Chondrocyte (in vitro differentiated cells): ENCODE results near the gene SLC38A1. TPM values are rescaled to one million over a fixed set of nuclear protein-coding genes. Genes with fewer than 3 reads are reported as not detected.

ENCODE experiments used
- DNase-seq: peaks from one replicate; pipeline ENCODE4 v3.0.0; 2021; ENCODE audit warnings: mixed read lengths, low spot score
- H3K27ac Mint-ChIP-seq: one replicate; pipeline ENCODE4 v1.8.0; 2021; ENCODE audit warnings: mild to moderate bottlenecking, moderate library complexity, mixed read lengths; ENCODE audit not compliant: unreplicated experiment
- H3K27me3 Mint-ChIP-seq: 2 replicates; pipeline ENCODE4 v1.8.0; 2021; ENCODE audit warnings: low read depth, mixed read lengths
- H3K36me3 Mint-ChIP-seq: 2 replicates; pipeline ENCODE4 v1.8.0; 2021; ENCODE audit warnings: low read depth, mixed read lengths
- H3K4me1 Mint-ChIP-seq: 2 replicates; pipeline ENCODE4 v1.8.0; 2021; ENCODE audit warnings: low read depth, mild to moderate bottlenecking, mixed read lengths
- H3K4me3 Mint-ChIP-seq: one replicate; pipeline ENCODE4 v1.8.0; 2021; ENCODE audit warnings: mild to moderate bottlenecking, moderate library complexity, mixed read lengths; ENCODE audit not compliant: unreplicated experiment
- H3K9me3 Mint-ChIP-seq: 2 replicates; pipeline ENCODE4 v1.8.0; 2021; ENCODE audit warnings: low read depth, mixed read lengths
- CTCF ChIP-seq: fragments of 200-600 bp; sonication (generic); IDR thresholded peaks from 2 replicates; pipeline ENCODE4 v1.5.0; 2021; ENCODE audit warnings: antibody characterized with exemption, mild to moderate bottlenecking, moderate library complexity
- total RNA-seq: library from RNA; stranded (reverse); gene quantifications from 3 replicates; pipeline ENCODE4 v1.2.1, GENCODE V29; 2021

Gene SLC38A1
- total RNA-seq, 1 donor from 2014 or later: 185 TPM

DNA sequence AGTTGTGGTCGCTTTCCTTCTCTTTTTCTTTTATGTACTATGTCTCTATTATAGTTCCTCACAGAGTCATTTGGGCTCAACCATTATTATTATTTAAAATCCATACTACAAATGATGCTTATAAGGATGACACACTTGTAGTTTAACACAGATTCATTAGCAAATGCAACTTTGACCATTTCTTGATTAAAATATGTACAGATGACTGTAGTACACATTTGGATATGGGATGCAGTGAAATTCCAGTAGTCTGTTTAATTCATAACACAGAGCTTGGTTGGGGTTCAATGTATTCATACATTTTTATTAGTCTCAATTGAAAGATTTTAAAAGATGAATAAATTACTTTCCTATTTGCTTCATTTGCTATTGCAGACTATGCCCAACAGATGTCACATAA lies 30.0 kb downstream of the SLC38A1 start:
- no peak for TF ChIP-seq CTCF
- Mint-ChIP-seq H3K27me3 (no peaks in the 10 kb centered on the region), H3K4me1 (peaks cover 29% of the 10 kb centered on the region), H3K36me3 (peaks cover 22% of the 10 kb centered on the region), H3K9me3 (peaks cover 1% of the 10 kb centered on the region), H3K27ac (no peak overlapping the region), H3K4me3 (no peak overlapping the region)
- DNase-seq: no peak

- no peak for DNase-seq
- Mint-ChIP-seq H3K27me3 (no peaks in the 10 kb centered on the region), H3K36me3 (peaks cover 20% of the 10 kb centered on the region), H3K27ac (no peak overlapping the region), H3K9me3 (no peaks in the 10 kb centered on the region), H3K4me1 (peaks cover 32% of the 10 kb centered on the region), H3K4me3 (no peak overlapping the region)
- TF ChIP-seq CTCF: no peak
Measured at GRCh38 chr12:46237371-46238045, 31.3 kb downstream of the SLC38A1 start.

- no peak for DNase-seq
- no peak for TF ChIP-seq CTCF
- H3K27me3 Mint-ChIP-seq: no peaks in the 10 kb centered on the region
- H3K4me3 Mint-ChIP-seq: no peak overlapping the region
- peaks cover 43% of the 10 kb centered on the region for H3K4me1 Mint-ChIP-seq
- no peak overlapping the region for H3K27ac Mint-ChIP-seq
- H3K36me3 Mint-ChIP-seq: peaks cover 14% of the 10 kb centered on the region
- H3K9me3 Mint-ChIP-seq: no peaks in the 10 kb centered on the region
Measured at GRCh38 chr12:46234000-46234399, 34.8 kb downstream of the SLC38A1 start.

GRCh38 chr12:46233423-46233822 lies 35.4 kb downstream of the SLC38A1 start:
- TF ChIP-seq CTCF: no peak
- Mint-ChIP-seq H3K9me3 (no peaks in the 10 kb centered on the region), H3K36me3 (peaks cover 13% of the 10 kb centered on the region), H3K4me3 (no peak overlapping the region), H3K27me3 (no peaks in the 10 kb centered on the region), H3K4me1 (peaks cover 44% of the 10 kb centered on the region), H3K27ac (no peak overlapping the region)
- DNase-seq: no peak

DNA sequence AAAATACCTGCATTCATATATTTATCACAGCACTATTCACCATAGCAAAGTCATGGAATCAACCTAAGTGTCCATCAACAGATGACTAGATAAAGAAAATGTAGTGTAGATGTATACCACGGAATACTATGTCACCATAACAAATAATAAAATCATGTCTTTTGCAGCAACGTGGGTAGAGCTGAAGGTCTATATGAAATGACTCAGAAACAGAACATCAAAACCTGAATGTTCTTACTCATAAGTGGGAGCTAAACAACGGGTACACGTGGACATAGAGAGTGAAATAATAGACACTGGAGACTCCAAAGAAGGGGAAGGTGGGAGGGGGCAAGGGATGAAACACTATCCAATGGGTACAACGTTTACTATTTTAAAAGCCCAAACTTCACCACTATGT lies 37.9 kb downstream of the SLC38A1 start:
- DNase-seq: no peak
- peaks cover 19% of the 10 kb centered on the region for H3K36me3 Mint-ChIP-seq
- no peak for TF ChIP-seq CTCF

More for the DNA sequence above, 37.9 kb downstream of the SLC38A1 start:
- H3K4me3 Mint-ChIP-seq: no peak overlapping the region
- H3K27me3 Mint-ChIP-seq: no peaks in the 10 kb centered on the region
- H3K4me1 Mint-ChIP-seq: peaks cover 36% of the 10 kb centered on the region
- H3K27ac Mint-ChIP-seq: no peak overlapping the region
- H3K9me3 Mint-ChIP-seq: no peaks in the 10 kb centered on the region
